H9 (cell line): ENCODE data around the gene CNNM2. TPM values are rescaled to one million over a fixed set of nuclear protein-coding genes. Genes with fewer than 3 reads are reported as not detected.

Experiments used
- DNase-seq: peaks from one replicate; pipeline ENCODE4 v3.0.0-alpha.2; 2017
- H2AFZ ChIP-seq: one replicate; pipeline ENCODE4 v1.6.1; 2013; ENCODE audit warnings: mild to moderate bottlenecking, low read length, control low read depth, moderate library complexity
- H2AK5ac ChIP-seq: 2 replicates; pipeline ENCODE4 v1.6.1; 2013; ENCODE audit warnings: low read length, control low read depth, mixed read lengths; ENCODE audit not compliant: insufficient read length
- H2BK120ac ChIP-seq: one replicate; pipeline ENCODE4 v1.6.1; 2013; ENCODE audit warnings: low read depth, mild to moderate bottlenecking, low read length, control low read depth, inconsistent platforms; ENCODE audit not compliant: poor library complexity, severe bottlenecking
- H2BK12ac ChIP-seq: 2 replicates; pipeline ENCODE4 v1.6.1; 2013; ENCODE audit warnings: low read length, control low read depth, mixed read lengths, low read depth; ENCODE audit not compliant: insufficient read length
- H2BK15ac ChIP-seq: 2 replicates; pipeline ENCODE4 v1.6.1; 2013; ENCODE audit warnings: low read depth, low read length, control low read depth
- H2BK20ac ChIP-seq: one replicate; pipeline ENCODE4 v1.6.1; 2013; ENCODE audit warnings: low read depth, mild to moderate bottlenecking, low read length, control low read depth, inconsistent platforms; ENCODE audit not compliant: poor library complexity, severe bottlenecking
- H2BK5ac ChIP-seq: 2 replicates; pipeline ENCODE4 v1.6.1; 2013; ENCODE audit warnings: low read length, control low read depth, mixed read lengths; ENCODE audit not compliant: insufficient read length
- H3K14ac ChIP-seq: 2 replicates; pipeline ENCODE4 v1.6.1; 2013; ENCODE audit warnings: low read length, control low read depth; ENCODE audit not compliant: insufficient read depth
- H3K18ac ChIP-seq: 2 replicates; pipeline ENCODE4 v1.6.1; 2013; ENCODE audit warnings: low read depth, mild to moderate bottlenecking, mixed read lengths, low read length, control low read depth; ENCODE audit not compliant: insufficient read length
- H3K23ac ChIP-seq: 2 replicates; pipeline ENCODE4 v1.6.1; 2013; ENCODE audit warnings: low read length, control low read depth, mixed read lengths, low read depth; ENCODE audit not compliant: insufficient read length
- H3K23me2 ChIP-seq: 2 replicates; pipeline ENCODE4 v1.6.1; 2013; ENCODE audit warnings: low read depth, mild to moderate bottlenecking, mixed read lengths, low read length, control low read depth; ENCODE audit not compliant: insufficient read length, poor library complexity, severe bottlenecking
- H3K27ac ChIP-seq: 2 replicates; pipeline ENCODE4 v1.5.1; 2013; ENCODE audit warnings: low read length, control low read depth, mixed read lengths, low read depth; ENCODE audit not compliant: insufficient read length
- H3K27me3 ChIP-seq: 2 replicates; pipeline ENCODE4 v1.6.1; 2013; ENCODE audit warnings: low read length, control low read depth, inconsistent platforms; ENCODE audit not compliant: insufficient read depth
- H3K4ac ChIP-seq: 2 replicates; pipeline ENCODE4 v1.6.1; 2013; ENCODE audit warnings: low read depth, mild to moderate bottlenecking, control low read depth, inconsistent platforms, low read length, moderate library complexity
- H3K4me1 ChIP-seq: 2 replicates; pipeline ENCODE4 v1.6.1; 2013; ENCODE audit warnings: low read length, control low read depth, inconsistent platforms; ENCODE audit not compliant: insufficient read depth
- H3K4me2 ChIP-seq: 2 replicates; pipeline ENCODE4 v1.6.1; 2013; ENCODE audit warnings: low read length, control low read depth, mixed read lengths; ENCODE audit not compliant: insufficient read length, insufficient read depth
- H3K56ac ChIP-seq: 2 replicates; pipeline ENCODE4 v1.6.1; 2013; ENCODE audit warnings: low read depth, mild to moderate bottlenecking, mixed read lengths, low read length, control low read depth; ENCODE audit not compliant: insufficient read length
- H3K79me1 ChIP-seq: 2 replicates; pipeline ENCODE4 v1.6.1; 2013; ENCODE audit warnings: low read depth, mild to moderate bottlenecking, moderate library complexity, low read length, control low read depth, inconsistent platforms; ENCODE audit not compliant: insufficient read depth, poor library complexity, severe bottlenecking
- H3K79me2 ChIP-seq: 2 replicates; pipeline ENCODE4 v1.6.1; 2013; ENCODE audit warnings: low read length, control low read depth, inconsistent platforms; ENCODE audit not compliant: insufficient read depth
- H3K9ac ChIP-seq: 2 replicates; pipeline ENCODE4 v1.6.1; 2013; ENCODE audit warnings: low read length, control low read depth, mixed read lengths; ENCODE audit not compliant: insufficient read length; ENCODE audit errors: extremely low read depth
- H3K9me3 ChIP-seq: one replicate; pipeline ENCODE4 v1.6.1; 2013; ENCODE audit warnings: low read depth, low read length, inconsistent platforms; ENCODE audit not compliant: control insufficient read depth
- H3T11ph ChIP-seq: one replicate; pipeline ENCODE4 v1.6.1; 2013; ENCODE audit warnings: mild to moderate bottlenecking, low read length, control low read depth, inconsistent platforms
- H4K20me1 ChIP-seq: one replicate; pipeline ENCODE4 v1.6.1; 2013; ENCODE audit not compliant: control insufficient read depth, insufficient read length, insufficient read depth
- H4K5ac ChIP-seq: 2 replicates; pipeline ENCODE4 v1.6.1; 2013; ENCODE audit warnings: low read depth, mild to moderate bottlenecking, mixed read lengths, low read length, control low read depth; ENCODE audit not compliant: insufficient read length
- H4K8ac ChIP-seq: replicated peaks from 2 replicates; pipeline ENCODE4 v1.6.1; 2013; ENCODE audit warnings: low read length, control low read depth, mixed read lengths, low read depth; ENCODE audit not compliant: insufficient read length
- H4K91ac ChIP-seq: 2 replicates; pipeline ENCODE4 v1.6.1; 2013; ENCODE audit warnings: low read depth, mild to moderate bottlenecking, moderate library complexity, mixed read lengths, low read length, control low read depth; ENCODE audit not compliant: insufficient read length
- H3K27ac Mint-ChIP-seq, 3 experiments: 2 replicates in 2 of 3; 3 replicates in 1 of 3; pipeline ENCODE4 v1.8.0; 2020 to 2021; ENCODE audit warnings: mixed read lengths in 3 of 3, mild to moderate bottlenecking in 1 of 3, moderate library complexity in 1 of 3
- H3K27me3 Mint-ChIP-seq: 2 replicates; pipeline ENCODE4 v1.8.0; 2021; ENCODE audit warnings: low read depth, mild to moderate bottlenecking, moderate library complexity, mixed read lengths
- H3K36me3 Mint-ChIP-seq, 3 experiments: 2 replicates in 2 of 3; 3 replicates in 1 of 3; pipeline ENCODE4 v1.8.0; 2020 to 2021; ENCODE audit warnings: low read depth in 3 of 3, mixed read lengths in 3 of 3; ENCODE audit not compliant: insufficient read depth in 1 of 3
- H3K4me1 Mint-ChIP-seq, 2 experiments: 2 replicates each; pipeline ENCODE4 v1.8.0; 2020; ENCODE audit warnings: mixed read lengths in 2 of 2
- H3K4me3 Mint-ChIP-seq, 2 experiments: 2 replicates in 1 of 2; 3 replicates in 1 of 2; pipeline ENCODE4 v1.8.0; 2020 to 2021; ENCODE audit warnings: mild to moderate bottlenecking in 2 of 2, mixed read lengths in 2 of 2, moderate library complexity in 1 of 2
- H3K9me3 Mint-ChIP-seq, 2 experiments: 2 replicates in 1 of 2; 3 replicates in 1 of 2; pipeline ENCODE4 v1.8.0; 2020; ENCODE audit warnings: mild to moderate bottlenecking in 2 of 2, mixed read lengths in 2 of 2, moderate library complexity in 1 of 2
- CTCF ChIP-seq: fragments of 200-600 bp; sonication (generic); conservative IDR thresholded peaks from 3 replicates; pipeline ENCODE4 v1.8.0; 2021; ENCODE audit warnings: antibody characterized with exemption, mild to moderate bottlenecking
- WGBS: extraction: QIAGEN DNeasy Blood & Tissue Kit; methylation state at CpG from one replicate; pipeline ENCODE4 v1.1.7; 2013; ENCODE audit warnings: missing lambda C conversion rate, low lambda C conversion rate, mixed read lengths; ENCODE audit not compliant: insufficient read length; ENCODE audit errors: extremely low coverage; 5-methylcytosine and 5-hydroxymethylcytosine counted together
- total RNA-seq: library from RNA; stranded (reverse); gene quantifications from 2 replicates; pipeline ENCODE4 v1.2.1, GENCODE V29; 2021

CNNM2 gene
- total RNA-seq, 1 experiment from 2014 or later = 17.5 TPM

GRCh38 chr10:102946992-102947391 is 28.9 kb downstream of the CNNM2 start:
- Mint-ChIP-seq H3K27ac (no peak overlapping the region), H3K27me3 (no peaks in the 10 kb centered on the region), H3K36me3 (no peaks in the 10 kb centered on the region), H3K4me3 (no peak overlapping the region), H3K9me3 (no peaks in the 10 kb centered on the region), H3K4me1 (peaks cover 8 to 15% of the 10 kb centered on the region in 2 experiments)
- Histone ChIP-seq H2BK20ac (no peak overlapping the region), H2BK5ac (no peak overlapping the region), H2BK15ac (no peak overlapping the region), H2AFZ (no peak overlapping the region), H4K20me1 (no peaks in the 10 kb centered on the region), H2BK120ac (no peak overlapping the region), H3K27ac (no peak overlapping the region), H3K4me2 (no peak overlapping the region), H3K14ac (no peak overlapping the region), H2BK12ac (no peak overlapping the region), H3K9ac (no peak overlapping the region), H3T11ph (no peak overlapping the region), H2AK5ac (no peak overlapping the region), H3K4ac (no peak overlapping the region), H3K4me1 (no peaks in the 10 kb centered on the region), H3K79me2 (no peaks in the 10 kb centered on the region), H3K23ac (no peak overlapping the region), H4K91ac (no peak overlapping the region), H3K9me3 (no peaks in the 10 kb centered on the region), H3K79me1 (no peaks in the 10 kb centered on the region), H3K27me3 (no peaks in the 10 kb centered on the region), H3K56ac (no peak overlapping the region), H3K18ac (no peak overlapping the region), H3K23me2 (no peaks in the 10 kb centered on the region), H4K8ac (no peak overlapping the region), H4K5ac (no peak overlapping the region)
- WGBS = no CpG with 5 or more reads among the region's 2 CpGs
- TF ChIP-seq CTCF = no peak
- no peak for DNase-seq
